ENCODE data around the gene TK2. TPM values are rescaled to one million over a fixed set of nuclear protein-coding genes. Genes with fewer than 3 reads are reported as not detected.

The TK2 gene
- total RNA-seq, 1 experiment from 2014 or later, result 5.0 TPM

GRCh38 chr16:66549284-66550131 is at the start of gene TK2 (continued):
- TF ChIP-seq AFF4 (CRISPR knock-in tag; IDR thresholded peaks at IDR 0.05; ENCODE audit: borderline replicate concordance) (no peak), NFATC4 (CRISPR knock-in tag; IDR thresholded peaks at IDR 0.05) (no peak), ELF4 (CRISPR knock-in tag; IDR thresholded peaks at IDR 0.05; ENCODE audit: low read depth) (peak; percentile 77; the same call in 1 of the 2 replicates), HMGA2 (CRISPR knock-in tag; IDR thresholded peaks at IDR 0.05) (0 out of 2 replicates have a peak, but pooled peaks have one; percentile 5), KAT7 (CRISPR knock-in tag; IDR thresholded peaks at IDR 0.05; ENCODE audit: borderline replicate concordance) (0 out of 2 replicates have a peak, but pooled peaks have one; percentile 25), ZNF512 (CRISPR knock-in tag; IDR thresholded peaks at IDR 0.05; ENCODE audit: borderline replicate concordance) (no peak), SMAD4 (CRISPR knock-in tag; IDR thresholded peaks at IDR 0.05) (no peak), ZNF317 (CRISPR knock-in tag; IDR thresholded peaks at IDR 0.05; ENCODE audit: borderline replicate concordance, low read depth) (peak; percentile 30; the same call in 1 of the 2 replicates), RELA (CRISPR knock-in tag; IDR thresholded peaks at IDR 0.05; ENCODE audit: borderline replicate concordance) (no peak), TEAD1 (CRISPR knock-in tag; IDR thresholded peaks at IDR 0.05) (no peak)
- TF ChIP-seq, protein P1, sequence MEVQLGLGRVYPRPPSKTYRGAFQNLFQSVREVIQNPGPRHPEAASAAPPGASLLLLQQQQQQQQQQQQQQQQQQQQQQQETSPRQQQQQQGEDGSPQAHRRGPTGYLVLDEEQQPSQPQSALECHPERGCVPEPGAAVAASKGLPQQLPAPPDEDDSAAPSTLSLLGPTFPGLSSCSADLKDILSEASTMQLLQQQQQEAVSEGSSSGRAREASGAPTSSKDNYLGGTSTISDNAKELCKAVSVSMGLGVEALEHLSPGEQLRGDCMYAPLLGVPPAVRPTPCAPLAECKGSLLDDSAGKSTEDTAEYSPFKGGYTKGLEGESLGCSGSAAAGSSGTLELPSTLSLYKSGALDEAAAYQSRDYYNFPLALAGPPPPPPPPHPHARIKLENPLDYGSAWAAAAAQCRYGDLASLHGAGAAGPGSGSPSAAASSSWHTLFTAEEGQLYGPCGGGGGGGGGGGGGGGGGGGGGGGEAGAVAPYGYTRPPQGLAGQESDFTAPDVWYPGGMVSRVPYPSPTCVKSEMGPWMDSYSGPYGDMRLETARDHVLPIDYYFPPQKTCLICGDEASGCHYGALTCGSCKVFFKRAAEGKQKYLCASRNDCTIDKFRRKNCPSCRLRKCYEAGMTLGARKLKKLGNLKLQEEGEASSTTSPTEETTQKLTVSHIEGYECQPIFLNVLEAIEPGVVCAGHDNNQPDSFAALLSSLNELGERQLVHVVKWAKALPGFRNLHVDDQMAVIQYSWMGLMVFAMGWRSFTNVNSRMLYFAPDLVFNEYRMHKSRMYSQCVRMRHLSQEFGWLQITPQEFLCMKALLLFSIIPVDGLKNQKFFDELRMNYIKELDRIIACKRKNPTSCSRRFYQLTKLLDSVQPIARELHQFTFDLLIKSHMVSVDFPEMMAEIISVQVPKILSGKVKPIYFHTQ (CRISPR knock-in tag; IDR thresholded peaks at IDR 0.05), result no peak
- TF ChIP-seq, protein P2, sequence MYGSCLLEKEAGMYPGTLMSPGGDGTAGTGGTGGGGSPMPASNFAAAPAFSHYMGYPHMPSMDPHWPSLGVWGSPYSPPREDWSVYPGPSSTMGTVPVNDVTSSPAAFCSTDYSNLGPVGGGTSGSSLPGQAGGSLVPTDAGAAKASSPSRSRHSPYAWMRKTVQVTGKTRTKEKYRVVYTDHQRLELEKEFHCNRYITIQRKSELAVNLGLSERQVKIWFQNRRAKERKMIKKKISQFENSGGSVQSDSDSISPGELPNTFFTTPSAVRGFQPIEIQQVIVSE (CRISPR knock-in tag; IDR thresholded peaks at IDR 0.05; ENCODE audit: borderline replicate concordance), result no peak
- TF ChIP-seq, protein P3, sequence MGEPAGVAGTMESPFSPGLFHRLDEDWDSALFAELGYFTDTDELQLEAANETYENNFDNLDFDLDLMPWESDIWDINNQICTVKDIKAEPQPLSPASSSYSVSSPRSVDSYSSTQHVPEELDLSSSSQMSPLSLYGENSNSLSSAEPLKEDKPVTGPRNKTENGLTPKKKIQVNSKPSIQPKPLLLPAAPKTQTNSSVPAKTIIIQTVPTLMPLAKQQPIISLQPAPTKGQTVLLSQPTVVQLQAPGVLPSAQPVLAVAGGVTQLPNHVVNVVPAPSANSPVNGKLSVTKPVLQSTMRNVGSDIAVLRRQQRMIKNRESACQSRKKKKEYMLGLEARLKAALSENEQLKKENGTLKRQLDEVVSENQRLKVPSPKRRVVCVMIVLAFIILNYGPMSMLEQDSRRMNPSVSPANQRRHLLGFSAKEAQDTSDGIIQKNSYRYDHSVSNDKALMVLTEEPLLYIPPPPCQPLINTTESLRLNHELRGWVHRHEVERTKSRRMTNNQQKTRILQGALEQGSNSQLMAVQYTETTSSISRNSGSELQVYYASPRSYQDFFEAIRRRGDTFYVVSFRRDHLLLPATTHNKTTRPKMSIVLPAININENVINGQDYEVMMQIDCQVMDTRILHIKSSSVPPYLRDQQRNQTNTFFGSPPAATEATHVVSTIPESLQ (CRISPR knock-in tag; IDR thresholded peaks at IDR 0.05), result no peak
- TF ChIP-seq, protein P4, sequence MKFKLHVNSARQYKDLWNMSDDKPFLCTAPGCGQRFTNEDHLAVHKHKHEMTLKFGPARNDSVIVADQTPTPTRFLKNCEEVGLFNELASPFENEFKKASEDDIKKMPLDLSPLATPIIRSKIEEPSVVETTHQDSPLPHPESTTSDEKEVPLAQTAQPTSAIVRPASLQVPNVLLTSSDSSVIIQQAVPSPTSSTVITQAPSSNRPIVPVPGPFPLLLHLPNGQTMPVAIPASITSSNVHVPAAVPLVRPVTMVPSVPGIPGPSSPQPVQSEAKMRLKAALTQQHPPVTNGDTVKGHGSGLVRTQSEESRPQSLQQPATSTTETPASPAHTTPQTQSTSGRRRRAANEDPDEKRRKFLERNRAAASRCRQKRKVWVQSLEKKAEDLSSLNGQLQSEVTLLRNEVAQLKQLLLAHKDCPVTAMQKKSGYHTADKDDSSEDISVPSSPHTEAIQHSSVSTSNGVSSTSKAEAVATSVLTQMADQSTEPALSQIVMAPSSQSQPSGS (CRISPR knock-in tag; IDR thresholded peaks at IDR 0.05; ENCODE audit: borderline replicate concordance, low read depth), result no peak
- TF ChIP-seq, protein P5, sequence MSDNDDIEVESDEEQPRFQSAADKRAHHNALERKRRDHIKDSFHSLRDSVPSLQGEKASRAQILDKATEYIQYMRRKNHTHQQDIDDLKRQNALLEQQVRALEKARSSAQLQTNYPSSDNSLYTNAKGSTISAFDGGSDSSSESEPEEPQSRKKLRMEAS (CRISPR knock-in tag; IDR thresholded peaks at IDR 0.05), result peak; percentile 42; the same call in 1 of the 2 replicates
